CD8-positive, alpha-beta memory T cell (primary cell): ENCODE results near the gene TMEM179B. TPM values are rescaled to one million over a fixed set of nuclear protein-coding genes. Genes with fewer than 3 reads are reported as not detected.
"Not testable (repeated sequence)": the region's sequence is repeated elsewhere in the genome, so short reads cannot be mapped to it uniquely, and the experiment has no call there.

ENCODE experiments used
- CTCF ChIA-PET: fragments of 350-600 bp; sonication (Branson Sonifier 250); formaldehyde crosslinking; loops from one replicate; lab custom pipeline; 2021; ENCODE audit warnings: antibody characterized with exemption; lab: Charles Lee
- POLR2A ChIA-PET: fragments of 350-600 bp; sonication (Branson Sonifier 250); formaldehyde crosslinking; loops from one replicate; lab custom pipeline; 2021; ENCODE audit warnings: antibody characterized with exemption; lab: Charles Lee
- DNase-seq, 5 donors: peaks; one replicate each; pipeline versions ENCODE4 v3.0.0 to v3.0.0-alpha.2; 2020 to 2022; ENCODE audit warnings: mixed read lengths in 1 of 5
- H3K27ac ChIP-seq: one replicate; pipeline ENCODE4 v1.7.0; 2013; ENCODE audit warnings: low read depth, mild to moderate bottlenecking, low read length, moderate library complexity
- H3K27me3 ChIP-seq: 2 replicates; pipeline ENCODE4 v1.7.0; 2013; ENCODE audit warnings: low read length, mild to moderate bottlenecking; ENCODE audit not compliant: insufficient read depth, poor library complexity, severe bottlenecking
- H3K36me3 ChIP-seq: 2 replicates; pipeline ENCODE4 v1.7.0; 2013; ENCODE audit warnings: mild to moderate bottlenecking, low read length, moderate library complexity; ENCODE audit not compliant: insufficient read depth
- H3K4me1 ChIP-seq: 2 replicates; pipeline ENCODE4 v1.7.0; 2013; ENCODE audit warnings: mild to moderate bottlenecking, low read length, moderate library complexity; ENCODE audit not compliant: insufficient read depth
- H3K4me3 ChIP-seq: 2 replicates; pipeline ENCODE4 v1.7.0; 2013; ENCODE audit warnings: mild to moderate bottlenecking, low read length
- H3K9me3 ChIP-seq: 2 replicates; pipeline ENCODE4 v1.7.0; 2013; ENCODE audit warnings: mild to moderate bottlenecking, low read length
- H3K27ac Mint-ChIP-seq, 8 donors: one replicate each; pipeline ENCODE4 v1.8.0; 2020 to 2021; ENCODE audit warnings: mixed read lengths in 8 of 8, mild to moderate bottlenecking in 6 of 8, inconsistent platforms in 3 of 8, moderate library complexity in 3 of 8
- H3K27me3 Mint-ChIP-seq, 2 donors: one replicate each; pipeline ENCODE4 v1.8.0; 2020 to 2021; ENCODE audit warnings: mixed read lengths in 2 of 2, mild to moderate bottlenecking in 1 of 2, moderate library complexity in 1 of 2
- H3K36me3 Mint-ChIP-seq, 3 donors: one replicate each; pipeline ENCODE4 v1.8.0; 2020 to 2021; ENCODE audit warnings: mixed read lengths in 3 of 3, inconsistent platforms in 1 of 3, mild to moderate bottlenecking in 1 of 3
- H3K4me1 Mint-ChIP-seq, 3 donors: one replicate each; pipeline ENCODE4 v1.8.0; 2020 to 2021; ENCODE audit warnings: mixed read lengths in 3 of 3, inconsistent platforms in 1 of 3, mild to moderate bottlenecking in 1 of 3
- H3K4me3 Mint-ChIP-seq, 7 donors: one replicate each; pipeline ENCODE4 v1.8.0; 2020 to 2021; ENCODE audit warnings: mixed read lengths in 7 of 7, mild to moderate bottlenecking in 6 of 7, moderate library complexity in 4 of 7, inconsistent platforms in 2 of 7
- H3K9me3 Mint-ChIP-seq, 5 donors: one replicate each; pipeline ENCODE4 v1.8.0; 2020 to 2022; ENCODE audit warnings: mixed read lengths in 5 of 5, mild to moderate bottlenecking in 3 of 5, moderate library complexity in 2 of 5, inconsistent platforms in 1 of 5
- polyA plus RNA-seq: library from polyadenylated mRNA; unstranded; fragments of 300-500 nt; fragmentation: Illumina TruSeq; gene quantifications from one replicate; pipeline ENCODE4 v1.2.3, GENCODE V29; 2021
- total RNA-seq, 2 experiments: library from RNA; stranded (reverse); gene quantifications; one replicate each; pipeline ENCODE4 v1.2.3, GENCODE V29; 2021

The TMEM179B gene
- total and polyA plus RNA-seq, 3 experiments from 2014 or later, result 46.4 to 135 (median 49.2) TPM

GRCh38 chr11:62755086-62755615 is 32.1 kb upstream of the TMEM179B start:
- Mint-ChIP-seq H3K27ac (peak overlapping the region in 4 of 8 donors; percentile 1 to 69 (median 57)), H3K9me3 (no peaks in the 10 kb centered on the region), H3K4me3 (peak overlapping the region in 5 of 7 donors; percentile 30 to 99 (median 63)), H3K27me3 (no peaks in the 10 kb centered on the region), H3K36me3 (peaks cover 0 to 18% (median 0%) of the 10 kb centered on the region in 3 donors), H3K4me1 (peaks cover 21 to 30% (median 28%) of the 10 kb centered on the region in 3 donors)
- Histone ChIP-seq H3K4me3 (no peak overlapping the region), H3K36me3 (peaks cover 14% of the 10 kb centered on the region), H3K27me3 (no peaks in the 10 kb centered on the region), H3K9me3 (no peaks in the 10 kb centered on the region), H3K27ac (no peak overlapping the region), H3K4me1 (peaks cover 21% of the 10 kb centered on the region)
- DNase-seq, result no peak
- POLR2A ChIA-PET, result interaction anchor here (0.8 to 3.2 kb wide), 5 partner anchors 16 to 133 kb away, joined by 3 to 32 read pairs (median 21); partner anchors contain the start of genes B3GAT3, GNG3, TAF6L and TMEM179B
- CTCF ChIA-PET, result interaction anchor here (0.6 to 3.6 kb wide), 2 partner anchors 14 to 51 kb away, joined by 3 to 31 read pairs; partner anchors contain the start of gene TAF6L

- POLR2A ChIA-PET, result interaction anchor here (0.8 kb wide), 1 partner anchor 31 kb away, joined by 4 read pairs; the partner anchor contains the start of gene HNRNPUL2
- H3K4me1 Mint-ChIP-seq, result peaks cover 29 to 37% (median 30%) of the 10 kb centered on the region in 3 donors
These were observed 29.1 kb upstream of the TMEM179B start for GRCh38 chr11:62757846-62758788.

DNA sequence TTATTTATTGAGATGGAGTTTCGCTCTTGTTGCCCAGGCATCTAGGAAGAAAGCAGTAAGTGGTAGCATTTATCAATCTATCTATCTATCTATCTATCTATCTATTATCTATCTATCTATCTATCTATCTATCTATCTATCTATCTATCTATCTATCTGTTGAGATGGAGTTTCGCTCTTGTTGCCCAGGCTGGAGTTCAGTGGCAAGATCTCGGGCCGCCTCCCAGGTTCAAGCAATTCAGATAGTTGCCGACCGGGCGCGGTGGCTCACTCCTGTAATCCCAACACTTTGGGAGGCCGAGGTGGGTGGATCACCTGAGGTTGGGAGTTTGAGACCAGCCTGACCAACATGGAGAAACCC is 26.4 kb upstream of the TMEM179B start:
- H3K27ac ChIP-seq, H3K9me3 Mint-ChIP-seq, DNase-seq, H3K27me3 ChIP-seq, H3K27me3 Mint-ChIP-seq, H3K9me3 ChIP-seq, H3K4me3 ChIP-seq, H3K36me3 ChIP-seq: not testable (repeated sequence)
- H3K4me1 Mint-ChIP-seq, result peaks cover 17 to 30% (median 18%) of the 10 kb centered on the region in 3 donors
- POLR2A ChIA-PET, result interaction anchor here (0.5 to 2.3 kb wide), 19 partner anchors 9 to 187 kb away, joined by 3 to 18 read pairs (median 6); partner anchors contain the start of genes C11orf98, CSKMT, EEF1G and HNRNPUL2
- peak overlapping the region; percentile 89 to 98 (median 96) for H3K4me3 Mint-ChIP-seq
- CTCF ChIA-PET, result interaction anchor here (1.0 to 2.2 kb wide), 6 partner anchors 11 to 121 kb away, joined by 3 to 13 read pairs (median 8); partner anchors contain the start of genes HNRNPUL2, SLC3A2, TAF6L and TMEM179B
- H3K4me1 ChIP-seq, result peaks cover 13% of the 10 kb centered on the region
- peak overlapping the region; percentile 17 to 99 (median 94) for H3K27ac Mint-ChIP-seq
- peaks cover 0 to 27% (median 3%) of the 10 kb centered on the region in 3 donors for H3K36me3 Mint-ChIP-seq

More at GRCh38 chr11:62757846-62758788, 29.1 kb upstream of the TMEM179B start:
- Histone ChIP-seq H3K9me3 (no peaks in the 10 kb centered on the region), H3K4me1 (peaks cover 23% of the 10 kb centered on the region), H3K36me3 (peaks cover 7% of the 10 kb centered on the region), H3K27me3 (no peaks in the 10 kb centered on the region), H3K4me3 (no peak overlapping the region), H3K27ac (no peak overlapping the region)
- Mint-ChIP-seq H3K4me3 (peak overlapping the region in 1 of 7 donors; percentile 18), H3K27me3 (no peaks in the 10 kb centered on the region), H3K27ac (no peak overlapping the region), H3K36me3 (peaks cover 0 to 21% (median 1%) of the 10 kb centered on the region in 3 donors), H3K9me3 (no peaks in the 10 kb centered on the region)
- DNase-seq, result no peak
- CTCF ChIA-PET, result interaction anchor here (1.5 to 2.4 kb wide), 3 partner anchors 10 to 28 kb away, joined by 4 to 7 read pairs (median 5); no protein-coding TSS in a partner anchor

DNA sequence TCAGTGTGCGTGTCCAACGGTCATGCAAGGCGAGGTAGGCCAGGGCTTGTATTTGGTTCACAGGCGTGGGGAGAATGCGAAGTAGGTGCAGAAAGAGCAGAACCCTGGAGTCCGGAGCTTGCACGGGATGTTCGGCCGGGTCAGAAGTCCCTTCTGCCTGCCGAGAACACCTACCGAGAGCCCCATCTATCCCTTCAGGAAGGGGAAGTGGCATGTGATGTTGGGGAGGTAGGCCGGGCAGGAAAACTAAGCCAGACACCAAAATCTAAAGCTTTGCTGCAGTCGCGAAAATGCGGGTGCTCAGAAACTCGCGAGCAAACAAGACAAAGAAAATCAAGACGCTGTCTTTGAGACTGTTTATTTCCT is 16.4 kb upstream of the TMEM179B start:
- no peaks in the 10 kb centered on the region for H3K27me3 ChIP-seq
- H3K27ac ChIP-seq, result peak overlapping the region; percentile 75
- Mint-ChIP-seq H3K4me3 (peak overlapping the region; percentile 87 to 96 (median 93)), H3K36me3 (peaks cover 0 to 44% (median 8%) of the 10 kb centered on the region in 3 donors), H3K27me3 (no peaks in the 10 kb centered on the region), H3K27ac (peak overlapping the region; percentile 85 to 99 (median 95)), H3K9me3 (no peaks in the 10 kb centered on the region), H3K4me1 (peaks cover 18 to 34% (median 32%) of the 10 kb centered on the region in 3 donors)
- H3K4me3 ChIP-seq, result peak overlapping the region; percentile 42
- peaks cover 22% of the 10 kb centered on the region for H3K4me1 ChIP-seq
- DNase-seq, result no peak
- no peaks in the 10 kb centered on the region for H3K9me3 ChIP-seq
- CTCF ChIA-PET, result interaction anchor here (0.7 to 8.3 kb wide), 7 partner anchors 9 to 147 kb away, joined by 3 to 74 read pairs (median 5); partner anchors contain the start of genes POLR2G, STX5, TEX54 and TMEM179B
- peaks cover 4% of the 10 kb centered on the region for H3K36me3 ChIP-seq
- POLR2A ChIA-PET, result interaction anchor here (0.5 to 4.7 kb wide), 16 partner anchors 9 to 215 kb away, joined by 3 to 31 read pairs (median 4); partner anchors contain the start of genes HNRNPUL2, POLR2G, TEX54 and TMEM179B

- H3K27me3 Mint-ChIP-seq, result no peaks in the 10 kb centered on the region
- H3K27ac ChIP-seq, result peak within 1 kb of the TSS; percentile 75
These were observed 15.8 kb upstream of the TMEM179B start, which contains the start of gene TAF6L for GRCh38 chr11:62771144-62772021. TSS of gene TAF6L (plus strand) at chr11:62771396. CDS start at chr11:62775784, 4,388 bp downstream.

DNA sequence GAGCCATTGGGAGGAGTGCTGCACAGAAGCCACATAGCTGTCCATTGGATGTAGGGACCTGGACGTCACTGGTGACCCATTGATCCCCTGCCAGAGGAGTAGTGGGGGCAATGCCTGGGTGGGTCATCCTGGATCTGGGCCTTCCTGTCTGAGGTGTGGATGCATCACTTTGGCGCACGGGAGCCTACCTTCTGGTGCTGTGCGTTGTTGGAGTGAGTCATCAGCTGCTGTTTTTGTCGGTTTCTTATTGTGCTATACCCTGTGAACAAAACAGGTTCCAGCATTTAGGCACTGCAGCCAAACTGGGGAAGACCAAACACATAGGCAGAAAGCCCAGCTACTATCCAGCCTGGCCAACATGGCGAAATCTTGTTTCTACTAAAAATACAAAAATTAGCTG is 12.8 kb upstream of the TMEM179B start:
- H3K9me3 Mint-ChIP-seq, result no peaks in the 10 kb centered on the region
- Histone ChIP-seq H3K9me3 (no peaks in the 10 kb centered on the region), H3K27me3 (no peaks in the 10 kb centered on the region), H3K4me3 (no peak overlapping the region), H3K36me3 (peaks cover 11% of the 10 kb centered on the region), H3K27ac (no peak overlapping the region), H3K4me1 (peaks cover 21% of the 10 kb centered on the region)
- ChIA-PET POLR2A (interaction anchor here (0.6 to 0.9 kb wide), 5 partner anchors 12 to 107 kb away, joined by 3 to 6 read pairs (median 4); partner anchors contain the start of gene SLC3A2), CTCF (interaction anchor here (0.6 to 8.3 kb wide), 4 partner anchors 10 to 91 kb away, joined by 3 to 74 read pairs (median 4); partner anchors contain the start of genes POLR2G and TMEM179B)
- H3K36me3 Mint-ChIP-seq, result peaks cover 0 to 48% (median 3%) of the 10 kb centered on the region in 3 donors
- peak overlapping the region in 1 of 7 donors; percentile 72 for H3K4me3 Mint-ChIP-seq
- H3K4me1 Mint-ChIP-seq, result peaks cover 28 to 37% (median 30%) of the 10 kb centered on the region in 3 donors
- no peak for DNase-seq
- peak overlapping the region in 1 of 8 donors; percentile 45 for H3K27ac Mint-ChIP-seq
- no peaks in the 10 kb centered on the region for H3K27me3 Mint-ChIP-seq

More at GRCh38 chr11:62771144-62772021, 15.8 kb upstream of the TMEM179B start, which contains the start of gene TAF6L:
- peak within 1 kb of the TSS; percentile 87 to 96 (median 93) for H3K4me3 Mint-ChIP-seq
- H3K4me3 ChIP-seq, result peak within 1 kb of the TSS; percentile 42
- peak within 1 kb of the TSS; percentile 85 to 99 (median 95) for H3K27ac Mint-ChIP-seq
- peak; percentile 83 to 93 (median 87) for DNase-seq
- H3K4me1 ChIP-seq, result peaks cover 22% of the 10 kb centered on the region
- H3K27me3 ChIP-seq, result no peaks in the 10 kb centered on the region
- H3K9me3 ChIP-seq, result no peaks in the 10 kb centered on the region
- ChIA-PET CTCF (interaction anchor here (0.7 to 8.3 kb wide), 8 partner anchors 10 to 148 kb away, joined by 3 to 74 read pairs (median 4); partner anchors contain the start of genes INTS5, POLR2G, STX5 and TEX54), POLR2A (interaction anchor here (0.5 to 4.7 kb wide), 17 partner anchors 10 to 216 kb away, joined by 3 to 31 read pairs (median 5); partner anchors contain the start of genes HNRNPUL2, POLR2G, TEX54 and TMEM179B)
- H3K36me3 Mint-ChIP-seq, result peaks cover 0 to 44% (median 5%) of the 10 kb centered on the region in 3 donors
- H3K36me3 ChIP-seq, result peaks cover 7% of the 10 kb centered on the region
- no peaks in the 10 kb centered on the region for H3K9me3 Mint-ChIP-seq
- H3K4me1 Mint-ChIP-seq, result peaks cover 18 to 30% (median 28%) of the 10 kb centered on the region in 3 donors
